Right lobe of liver (tissue), 6 donors: ENCODE measurements around the gene CLMN. TPM values are rescaled to one million over a fixed set of nuclear protein-coding genes. Genes with fewer than 3 reads are reported as not detected.
A peak's percentile ranks its signal among the peaks of the same experiment; 100 is the strongest.

Experiments
- ATAC-seq, 4 donors: fragments of 200-7000 bp; cut with Tn5 transposase; one replicate each; pipeline ENCODE4 v1.9.1; 2020; ENCODE audit warnings: mild to moderate bottlenecking in 4 of 4, moderate library complexity in 4 of 4
- DNase-seq, 3 donors: peaks; one replicate each; pipeline ENCODE4 v3.0.0-alpha.2; 2020
- H3K27ac ChIP-seq, 3 donors: fragments of 200-600 bp; one replicate each; pipeline ENCODE4 v1.8.0; 2022
- H3K27me3 ChIP-seq, 2 donors: fragments of 200-600 bp; one replicate each; pipeline ENCODE4 v1.8.0; 2022
- H3K36me3 ChIP-seq, 4 donors: fragments of 200-600 bp; sonication (generic) in 1 of 4; one replicate each; pipeline versions ENCODE4 v1.5.1 to v1.8.0; 2017 to 2022; ENCODE audit warnings: control low read depth in 1 of 4
- H3K4me1 ChIP-seq, 4 donors: fragments of 200-600 bp; sonication (generic) in 1 of 4; one replicate each; pipeline versions ENCODE4 v1.5.1 to v1.8.0; 2017 to 2022; ENCODE audit warnings: control low read depth in 1 of 4
- H3K4me3 ChIP-seq, 3 donors: fragments of 200-600 bp; one replicate each; pipeline ENCODE4 v1.8.0; 2022
- H3K9me3 ChIP-seq, 4 donors: fragments of 200-600 bp; sonication (generic) in 1 of 4; one replicate each; pipeline versions ENCODE4 v1.5.1 to v1.8.0; 2017 to 2022; ENCODE audit warnings: control low read depth in 1 of 4
- POLR2A ChIP-seq: fragments of 450-650 bp; IDR thresholded peaks from one replicate; pipeline ENCODE4 v1.6.1; 2017; ENCODE audit warnings: antibody characterized with exemption, mild to moderate bottlenecking
- WGBS: methylation state at CpG from one replicate; pipeline ENCODE4 v1.1.6; 2018; ENCODE audit warnings: low coverage, low lambda C conversion rate; ENCODE audit not compliant: insufficient coverage; ENCODE audit errors: missing lambda C conversion rate; 5-methylcytosine and 5-hydroxymethylcytosine counted together
- intact Hi-C, 2 donors: fragments of 100-400 bp; cut with DNase I; formaldehyde crosslinking; loops; one replicate each; pipeline versions ENCODE4 v1.11.2 to v1.14.1; 2022
- total RNA-seq, 6 experiments: library from RNA; depleted of rRNA in 2 of 6; stranded (reverse); fragments of >200 nt in 2 of 6; fragmentation: NEBNext Ultra II Directional in 3 of 6; extraction: Animal tissue kit (Norgen Biotek cat#: 25700) in 3 of 6; gene quantifications; one replicate each; pipeline versions ENCODE4 v1.1.0 to v1.2.4, GENCODE V29; 2016 to 2023
- TF ChIP-seq, protein P1 (sequence below), 4 donors: fragments of 200-600 bp in 3 of 4; fragments of 450-650 bp in 1 of 4; IDR thresholded peaks; one replicate each; pipeline versions ENCODE4 v1.5.1 to v1.8.0; 2016 to 2022; ENCODE audit warnings: antibody characterized with exemption in 4 of 4, mild to moderate bottlenecking in 2 of 4
- donor health status: DM: no; HTN: yes; CAD: no.
- donor health status: DM: no; HTN: no; CAD: no.
- donor health status: DM: no; HTN: no; CAD: no.
- donor health status: DM: no; HTN: yes; CAD: no.
- donor health status: DM: no; HTN: yes; CAD: no.

The CLMN gene
- total RNA-seq, 6 experiments from 2014 or later, result 18.4 to 91.8 (median 47.8) TPM

DNA sequence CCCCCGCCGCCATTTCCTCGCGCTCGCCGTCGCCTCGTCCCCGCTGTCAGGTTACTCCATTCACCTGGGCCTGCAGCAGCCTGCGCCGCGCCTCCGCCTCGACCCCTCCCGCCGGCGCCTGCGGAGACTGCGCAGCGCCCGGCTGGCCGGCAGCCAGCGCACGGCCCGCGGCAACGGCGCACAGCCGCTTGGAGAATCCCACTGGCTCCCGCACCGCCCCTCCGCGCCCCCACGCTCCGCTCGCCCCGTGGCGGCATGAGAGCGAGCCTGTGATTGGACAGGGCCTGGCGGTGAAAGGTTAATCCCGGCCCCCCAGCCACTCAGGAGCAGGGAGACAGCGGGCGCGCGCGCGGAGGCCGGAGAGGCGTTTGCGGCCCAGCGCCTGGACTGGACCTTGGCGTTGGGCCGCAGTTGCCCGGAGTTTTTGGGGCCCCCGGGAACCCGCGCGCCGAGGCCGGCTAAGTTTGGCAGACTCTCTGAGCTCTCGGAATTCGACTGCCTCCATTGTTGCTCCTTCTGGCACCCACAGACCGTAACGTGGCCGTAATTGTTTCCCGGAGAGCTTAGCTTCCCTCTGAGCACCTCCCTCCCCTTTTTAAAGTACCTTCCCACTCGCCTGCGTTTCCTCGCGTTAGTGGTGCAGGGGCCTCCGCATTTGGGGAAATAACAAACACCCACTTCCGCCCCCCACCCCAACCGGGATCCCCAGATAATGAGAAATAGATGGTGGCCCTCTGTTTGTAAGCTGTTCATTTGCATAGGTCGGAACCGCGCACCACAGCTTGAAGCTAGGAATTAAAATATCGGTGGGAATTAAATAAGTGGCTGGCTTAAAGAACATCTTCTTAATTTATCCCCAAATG is 162.2 kb downstream of the CLMN start, which contains the start of gene DICER1:
Gene DICER1 (minus strand): TSS at position 203 of the 863 bp plus-strand sequence. CDS start 24,071 bp downstream, outside the sequence.
- H3K9me3 ChIP-seq, result no peaks in the 10 kb centered on the region
- DNase-seq (peak; percentile 97 to 99 (median 98)), ATAC-seq (peak; percentile 93 to 96 (median 96))
- peak; percentile 71 for TF ChIP-seq POLR2A
- TF ChIP-seq, protein P1, sequence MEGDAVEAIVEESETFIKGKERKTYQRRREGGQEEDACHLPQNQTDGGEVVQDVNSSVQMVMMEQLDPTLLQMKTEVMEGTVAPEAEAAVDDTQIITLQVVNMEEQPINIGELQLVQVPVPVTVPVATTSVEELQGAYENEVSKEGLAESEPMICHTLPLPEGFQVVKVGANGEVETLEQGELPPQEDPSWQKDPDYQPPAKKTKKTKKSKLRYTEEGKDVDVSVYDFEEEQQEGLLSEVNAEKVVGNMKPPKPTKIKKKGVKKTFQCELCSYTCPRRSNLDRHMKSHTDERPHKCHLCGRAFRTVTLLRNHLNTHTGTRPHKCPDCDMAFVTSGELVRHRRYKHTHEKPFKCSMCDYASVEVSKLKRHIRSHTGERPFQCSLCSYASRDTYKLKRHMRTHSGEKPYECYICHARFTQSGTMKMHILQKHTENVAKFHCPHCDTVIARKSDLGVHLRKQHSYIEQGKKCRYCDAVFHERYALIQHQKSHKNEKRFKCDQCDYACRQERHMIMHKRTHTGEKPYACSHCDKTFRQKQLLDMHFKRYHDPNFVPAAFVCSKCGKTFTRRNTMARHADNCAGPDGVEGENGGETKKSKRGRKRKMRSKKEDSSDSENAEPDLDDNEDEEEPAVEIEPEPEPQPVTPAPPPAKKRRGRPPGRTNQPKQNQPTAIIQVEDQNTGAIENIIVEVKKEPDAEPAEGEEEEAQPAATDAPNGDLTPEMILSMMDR (IDR thresholded peaks at IDR 0.05), result no peak
- 0% methylated on average over 26 of the region's 77 CpGs for WGBS
- intact Hi-C loops, result no loop called here
- peaks cover 0 to 26% (median 11%) of the 10 kb centered on the region in 4 donors for H3K4me1 ChIP-seq
- H3K27ac ChIP-seq, result peak within 1 kb of the TSS; percentile 88 to 95 (median 92)
- H3K36me3 ChIP-seq, result no peaks in the 10 kb centered on the region
- H3K27me3 ChIP-seq, result no peaks in the 10 kb centered on the region
- H3K4me3 ChIP-seq, result peak within 1 kb of the TSS; percentile 74 to 83 (median 76)

- TF ChIP-seq, protein P1 (IDR thresholded peaks at IDR 0.05), result no peak
- no peak for TF ChIP-seq POLR2A
- WGBS, result no CpG with 5 or more reads among the region's 50 CpGs
- intact Hi-C loops, result no loop called here
- DNase-seq (no peak), ATAC-seq (peak; percentile 5 to 48 (median 22))
- Histone ChIP-seq H3K27me3 (no peaks in the 10 kb centered on the region), H3K27ac (peak overlapping the region; percentile 88 to 95 (median 92)), H3K9me3 (no peaks in the 10 kb centered on the region), H3K4me1 (peaks cover 0 to 25% (median 11%) of the 10 kb centered on the region in 4 donors), H3K4me3 (peak overlapping the region; percentile 74 to 83 (median 76)), H3K36me3 (no peaks in the 10 kb centered on the region)
Measured at GRCh38 chr14:95157048-95157326, 162.7 kb downstream of the CLMN start.

DNA sequence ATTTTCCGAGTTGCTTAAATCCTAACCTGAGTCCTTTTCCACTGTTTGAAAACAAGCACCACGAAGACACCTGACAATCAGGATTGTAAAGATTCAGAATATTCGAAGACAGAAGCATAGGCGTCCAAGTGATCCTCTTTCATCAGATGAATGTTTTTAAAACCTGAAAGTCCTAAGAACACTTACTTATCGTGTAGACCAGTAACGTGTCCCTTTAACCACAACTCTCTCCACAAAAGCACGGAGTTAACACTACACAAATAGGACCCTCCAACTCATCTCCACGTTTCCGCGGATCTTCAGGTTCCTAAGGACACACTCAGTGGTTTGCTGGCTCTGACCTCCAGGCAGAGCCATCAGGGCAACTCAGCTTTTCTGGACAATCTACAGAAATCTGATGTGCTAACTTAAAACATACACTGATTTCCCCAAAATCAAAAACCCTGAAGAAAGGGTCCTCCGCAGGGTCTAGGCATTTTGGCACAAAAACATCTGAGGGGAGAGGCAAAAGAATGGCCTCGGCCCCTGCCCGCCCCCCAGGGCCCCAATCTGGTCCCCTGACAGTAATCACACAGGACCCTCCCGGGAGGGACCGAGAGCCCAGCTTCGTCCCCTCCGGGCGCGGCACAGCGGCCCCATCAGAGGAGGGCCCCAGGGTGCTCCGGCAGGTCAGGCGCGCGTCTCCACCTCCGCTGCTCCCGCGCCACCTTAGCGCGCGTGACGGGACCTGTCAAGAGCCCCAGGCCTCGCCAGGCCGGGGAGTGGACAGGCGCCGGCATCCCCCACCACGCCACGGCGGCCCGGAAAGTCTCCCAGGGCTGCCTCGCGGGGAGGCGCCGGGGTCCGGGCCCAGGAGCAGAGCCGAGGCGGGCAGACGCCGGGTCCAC is 163.3 kb downstream of the CLMN start:
- peak overlapping the region; percentile 88 to 95 (median 92) for H3K27ac ChIP-seq
- H3K4me1 ChIP-seq, result peaks cover 0 to 27% (median 11%) of the 10 kb centered on the region in 4 donors
- DNase-seq (peak; percentile 57 to 76 (median 65)), ATAC-seq (peak; percentile 23 to 41 (median 34))
- intact Hi-C loops, result no loop called here
- TF ChIP-seq, protein P1 (IDR thresholded peaks at IDR 0.05), result no peak
- no peak for TF ChIP-seq POLR2A
- H3K27me3 ChIP-seq, result no peaks in the 10 kb centered on the region
- 2% methylated on average over 15 of the region's 48 CpGs for WGBS
- peak overlapping the region; percentile 74 to 83 (median 76) for H3K4me3 ChIP-seq
- H3K9me3 ChIP-seq, result no peaks in the 10 kb centered on the region
- H3K36me3 ChIP-seq, result no peaks in the 10 kb centered on the region

- Histone ChIP-seq H3K36me3 (no peaks in the 10 kb centered on the region), H3K4me1 (peaks cover 0 to 31% (median 11%) of the 10 kb centered on the region in 4 donors), H3K27me3 (no peaks in the 10 kb centered on the region), H3K27ac (no peak overlapping the region), H3K9me3 (no peaks in the 10 kb centered on the region), H3K4me3 (no peak overlapping the region)
- TF ChIP-seq, protein P1 (IDR thresholded peaks at IDR 0.05), result no peak
- no peak for TF ChIP-seq POLR2A
- 84% methylated on average over 12 of the region's 12 CpGs for WGBS
- ATAC-seq, result no peak
- intact Hi-C loops, result no loop called here
- DNase-seq, result no peak
Measured at GRCh38 chr14:95155045-95155444, 164.7 kb downstream of the CLMN start.
